Activated CD4-positive, alpha-beta memory T cell treated with anti-CD3 and anti-CD28 coated beads for 36 hours (primary cell): ENCODE data around the gene ERI2. TPM values are rescaled to one million over a fixed set of nuclear protein-coding genes. Genes with fewer than 3 reads are reported as not detected.

Source experiments
- CTCF ChIA-PET: fragments of 350-600 bp; sonication (Branson Sonifier 250); formaldehyde crosslinking; loops from one replicate; lab custom pipeline; 2021; ENCODE audit warnings: antibody characterized with exemption, inconsistent platforms; lab: Charles Lee
- POLR2A ChIA-PET: fragments of 350-600 bp; sonication (Branson Sonifier 250); formaldehyde crosslinking; loops from one replicate; lab custom pipeline; 2021; ENCODE audit warnings: antibody characterized with exemption; lab: Charles Lee
- DNase-seq: peaks from one replicate; pipeline ENCODE4 v3.0.0-alpha.2; 2020
- H3K27ac Mint-ChIP-seq: one replicate; pipeline ENCODE4 v1.8.0; 2021; ENCODE audit warnings: mixed read lengths
- H3K27me3 Mint-ChIP-seq: one replicate; pipeline ENCODE4 v1.8.0; 2021; ENCODE audit warnings: mixed read lengths
- H3K36me3 Mint-ChIP-seq: one replicate; pipeline ENCODE4 v1.8.0; 2021; ENCODE audit warnings: mixed read lengths
- H3K4me1 Mint-ChIP-seq: one replicate; pipeline ENCODE4 v1.8.0; 2021; ENCODE audit warnings: low read depth, mixed read lengths
- H3K4me3 Mint-ChIP-seq: one replicate; pipeline ENCODE4 v1.8.0; 2021; ENCODE audit warnings: mild to moderate bottlenecking, mixed read lengths
- H3K9me3 Mint-ChIP-seq: one replicate; pipeline ENCODE4 v1.8.0; 2021; ENCODE audit warnings: mixed read lengths
- intact Hi-C: fragments of 100-400 bp; cut with micrococcal nuclease; formaldehyde crosslinking; loops from one replicate; pipeline ENCODE4 v1.15.1; 2023
- total RNA-seq, 2 experiments: library from RNA; stranded (reverse); gene quantifications; one replicate each; pipeline ENCODE4 v1.2.3, GENCODE V29; 2021

The ERI2 gene
- total RNA-seq = 10 to 100 TPM; 19.8 to 25.0 TPM

DNA sequence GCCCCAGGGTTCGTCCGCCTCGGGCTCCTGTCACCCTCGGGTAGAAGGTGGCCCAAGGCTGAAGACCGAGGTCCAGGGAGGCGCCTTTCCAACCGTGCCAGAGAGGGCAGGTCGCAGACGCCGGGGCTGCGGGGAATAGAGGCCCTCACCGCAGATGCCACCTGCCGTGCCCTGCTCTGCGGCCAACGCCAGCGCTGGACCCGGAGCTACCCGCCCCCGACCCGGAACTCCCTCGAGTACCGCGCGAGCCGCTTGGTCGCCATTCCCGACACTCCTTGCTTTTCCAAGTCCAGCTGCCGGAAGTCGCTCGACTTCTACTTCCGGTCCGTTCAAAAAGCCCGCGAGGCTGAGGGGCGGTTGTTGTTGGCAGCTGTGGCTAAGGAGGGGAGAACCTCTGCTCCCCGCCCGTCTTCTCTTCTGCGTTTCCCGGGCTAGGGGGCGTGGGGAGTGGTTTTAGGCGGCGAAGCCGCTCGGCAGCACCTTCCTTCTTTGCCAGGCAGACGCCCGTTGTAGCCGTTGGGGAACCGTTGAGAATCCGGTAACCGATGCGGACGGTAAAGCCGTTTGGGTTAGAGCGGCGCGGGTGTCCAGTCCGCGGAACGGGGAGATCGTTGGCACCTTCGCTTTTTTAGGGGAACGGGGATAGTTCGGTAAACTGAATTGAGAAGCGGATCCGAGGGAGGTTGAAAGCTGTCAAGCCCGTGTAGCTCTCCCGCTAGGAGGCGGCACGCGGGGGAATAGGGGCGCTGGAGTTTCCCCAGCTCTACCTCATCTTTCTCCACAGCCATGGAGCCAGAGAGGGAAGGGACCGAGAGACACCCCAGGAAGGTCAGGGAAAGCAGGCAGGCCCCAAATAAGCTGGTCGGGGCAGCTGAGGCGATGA is at the start of gene ERI2, which contains the start of gene REXO5:
Gene ERI2 (minus strand): TSS at position 305 of the 883 bp plus-strand sequence. CDS start 42 bp downstream, at position 263.
Gene REXO5 (plus strand): TSS at position 360 of the 883 bp plus-strand sequence. CDS start 427 bp downstream, at position 787.
- ChIA-PET POLR2A (interaction anchor here (1.1 to 1.2 kb wide), 3 partner anchors 43 to 94 kb away, joined by 3 to 4 read pairs (median 3); partner anchors contain the start of genes ACSM3, DCUN1D3, LYRM1 and THUMPD1), CTCF (interaction anchor here (0.6 to 1.5 kb wide), 11 partner anchors 16 to 494 kb away, joined by 3 to 6 read pairs (median 4); no protein-coding TSS in a partner anchor)
- peak within 1 kb of the TSS; percentile 94 for H3K27ac Mint-ChIP-seq
- H3K4me1 Mint-ChIP-seq = peaks cover 8% of the 10 kb centered on the region
- H3K4me3 Mint-ChIP-seq = peak within 1 kb of the TSS; percentile 96
- no peaks in the 10 kb centered on the region for H3K9me3 Mint-ChIP-seq
- no peaks in the 10 kb centered on the region for H3K27me3 Mint-ChIP-seq
- intact Hi-C loops = loop anchor here (1.0 to 10.0 kb wide), 5 partner anchors 41 to 98 kb away; partner anchors contain the start of genes DCUN1D3, LYRM1 and THUMPD1
- peak; percentile 87 for DNase-seq
- H3K36me3 Mint-ChIP-seq = peaks cover 8% of the 10 kb centered on the region

- ChIA-PET CTCF (interaction anchor here (1.0 to 2.2 kb wide), 2 partner anchors 147 to 229 kb away, joined by 3 to 8 read pairs; no protein-coding TSS in a partner anchor), POLR2A (no interaction called here)
- H3K36me3 Mint-ChIP-seq = peaks cover 14% of the 10 kb centered on the region
- H3K4me1 Mint-ChIP-seq = peaks cover 3% of the 10 kb centered on the region
- no peaks in the 10 kb centered on the region for H3K9me3 Mint-ChIP-seq
- intact Hi-C loops = no loop called here
- H3K27me3 Mint-ChIP-seq = no peaks in the 10 kb centered on the region
- H3K27ac Mint-ChIP-seq = no peak overlapping the region
- DNase-seq = no peak
- no peak overlapping the region for H3K4me3 Mint-ChIP-seq
Measured at GRCh38 chr16:20854963-20855362, 48.7 kb upstream of the ERI2 start.

GRCh38 chr16:20853981-20854620 is 47.8 kb upstream of the ERI2 start:
- intact Hi-C loops = no loop called here
- H3K36me3 Mint-ChIP-seq = peaks cover 8% of the 10 kb centered on the region
- CTCF ChIA-PET = interaction anchor here (1.0 to 2.2 kb wide), 4 partner anchors 21 to 230 kb away, joined by 3 to 8 read pairs (median 4); no protein-coding TSS in a partner anchor
- H3K9me3 Mint-ChIP-seq = no peaks in the 10 kb centered on the region
- POLR2A ChIA-PET = no interaction called here
- H3K27ac Mint-ChIP-seq = no peak overlapping the region
- DNase-seq = no peak
- H3K27me3 Mint-ChIP-seq = no peaks in the 10 kb centered on the region
- peaks cover 4% of the 10 kb centered on the region for H3K4me1 Mint-ChIP-seq
- H3K4me3 Mint-ChIP-seq = no peak overlapping the region

DNA sequence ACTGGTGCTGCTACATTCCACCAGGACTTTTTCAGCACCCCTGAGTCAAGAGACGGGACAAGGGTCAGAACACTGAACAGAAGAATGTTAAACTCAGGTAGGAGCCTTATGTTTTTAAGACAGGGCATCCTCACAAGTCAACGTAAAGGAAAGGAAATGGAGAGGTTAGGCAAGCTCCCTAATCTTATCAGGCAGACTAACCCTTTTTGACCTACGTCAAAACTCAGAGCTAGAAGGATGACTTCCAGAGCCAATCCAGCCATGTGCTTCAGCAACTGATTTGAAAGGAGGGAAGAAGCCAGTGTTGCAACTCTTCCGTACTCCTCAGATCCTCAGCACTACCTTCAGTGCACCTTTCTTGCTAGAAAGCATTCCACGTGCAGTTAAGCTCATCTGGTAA is 46.9 kb upstream of the ERI2 start:
- intact Hi-C loops = no loop called here
- Mint-ChIP-seq H3K36me3 (peaks cover 8% of the 10 kb centered on the region), H3K4me3 (no peak overlapping the region), H3K4me1 (peaks cover 4% of the 10 kb centered on the region), H3K9me3 (no peaks in the 10 kb centered on the region), H3K27me3 (no peaks in the 10 kb centered on the region), H3K27ac (no peak overlapping the region)
- POLR2A ChIA-PET = no interaction called here
- DNase-seq = no peak
- CTCF ChIA-PET = interaction anchor here (1.1 to 2.2 kb wide), 4 partner anchors 20 to 231 kb away, joined by 3 to 8 read pairs (median 4); no protein-coding TSS in a partner anchor

DNA sequence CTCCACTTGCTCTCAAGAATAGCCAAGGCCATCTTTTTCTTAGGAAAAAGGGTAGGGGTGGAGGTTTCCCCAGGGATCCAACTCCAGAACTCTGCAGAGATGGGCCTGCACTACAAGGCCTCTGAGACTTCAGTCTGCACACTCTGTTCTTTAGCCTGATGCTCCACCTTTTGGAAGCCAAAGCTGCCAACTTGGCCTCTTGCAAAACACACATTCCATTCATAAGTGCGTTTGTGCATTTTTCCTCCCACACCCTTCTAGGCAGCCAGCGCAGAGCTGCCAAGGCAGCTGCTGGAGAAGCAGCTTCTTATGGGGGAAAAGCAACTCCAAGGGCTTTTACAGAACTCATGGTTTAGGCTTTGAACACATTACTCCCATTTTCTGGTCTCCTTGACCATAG is 45.3 kb upstream of the ERI2 start:
- intact Hi-C loops = loop anchor here (2.0 kb wide), 1 partner anchor 233 kb away; no protein-coding TSS in a partner anchor
- Mint-ChIP-seq H3K4me1 (peaks cover 4% of the 10 kb centered on the region), H3K27me3 (no peaks in the 10 kb centered on the region), H3K36me3 (peaks cover 8% of the 10 kb centered on the region), H3K27ac (no peak overlapping the region), H3K4me3 (no peak overlapping the region), H3K9me3 (no peaks in the 10 kb centered on the region)
- ChIA-PET POLR2A (interaction anchor here (1.1 kb wide), 1 partner anchor 49 kb away, joined by 4 read pairs; the partner anchor contains the start of genes DCUN1D3 and LYRM1), CTCF (interaction anchor here (1.1 to 6.5 kb wide), 9 partner anchors 23 to 250 kb away, joined by 3 to 67 read pairs (median 6); no protein-coding TSS in a partner anchor)
- DNase-seq = no peak

DNA sequence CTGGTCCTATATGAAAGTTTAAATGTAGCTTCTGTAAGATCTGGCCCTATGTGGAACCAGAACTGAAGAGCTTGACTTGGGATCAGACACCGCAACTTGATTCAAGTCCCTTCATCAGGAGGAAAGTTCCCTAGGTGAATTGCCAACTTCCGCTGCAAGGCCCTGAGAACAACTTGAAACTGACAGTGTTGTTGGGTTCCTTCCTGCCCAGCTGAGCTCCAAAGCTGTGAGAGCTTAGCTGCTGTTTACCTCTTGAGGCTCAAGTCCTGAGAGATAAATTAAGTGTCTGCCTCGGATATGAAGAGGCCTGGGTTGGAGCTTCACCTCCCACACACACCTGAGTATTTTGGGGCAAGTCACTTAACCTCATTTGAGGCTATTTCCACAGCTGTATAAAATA is 44.7 kb upstream of the ERI2 start:
- Mint-ChIP-seq H3K36me3 (peaks cover 10% of the 10 kb centered on the region), H3K27ac (no peak overlapping the region), H3K4me1 (peaks cover 4% of the 10 kb centered on the region), H3K27me3 (no peaks in the 10 kb centered on the region), H3K4me3 (no peak overlapping the region), H3K9me3 (no peaks in the 10 kb centered on the region)
- intact Hi-C loops = loop anchor here (1.0 to 2.0 kb wide), 3 partner anchors 94 to 234 kb away; no protein-coding TSS in a partner anchor
- ChIA-PET CTCF (interaction anchor here (0.6 to 6.5 kb wide), 29 partner anchors 11 to 450 kb away, joined by 3 to 67 read pairs (median 4); partner anchors contain the start of genes ERI2, LYRM1 and REXO5), POLR2A (interaction anchor here (1.1 kb wide), 1 partner anchor 49 kb away, joined by 4 read pairs; the partner anchor contains the start of genes DCUN1D3 and LYRM1)
- no peak for DNase-seq

GRCh38 chr16:20849589-20850390 is 43.5 kb upstream of the ERI2 start:
- Mint-ChIP-seq H3K36me3 (peaks cover 4% of the 10 kb centered on the region), H3K4me1 (peaks cover 11% of the 10 kb centered on the region), H3K9me3 (no peaks in the 10 kb centered on the region), H3K4me3 (no peak overlapping the region), H3K27ac (no peak overlapping the region), H3K27me3 (no peaks in the 10 kb centered on the region)
- peak; percentile 75 for DNase-seq
- ChIA-PET POLR2A (no interaction called here), CTCF (interaction anchor here (0.6 to 6.5 kb wide), 30 partner anchors 9 to 451 kb away, joined by 3 to 67 read pairs (median 4); partner anchors contain the start of genes ERI2, LYRM1 and REXO5)
- intact Hi-C loops = loop anchor here (1.0 to 5.0 kb wide), 4 partner anchors 42 to 235 kb away; partner anchors contain the start of genes ERI2 and REXO5

GRCh38 chr16:20847550-20847949 is 41.3 kb upstream of the ERI2 start:
- Mint-ChIP-seq H3K9me3 (no peaks in the 10 kb centered on the region), H3K27me3 (no peaks in the 10 kb centered on the region), H3K4me3 (no peak overlapping the region), H3K4me1 (peaks cover 27% of the 10 kb centered on the region), H3K36me3 (peaks cover 4% of the 10 kb centered on the region), H3K27ac (no peak overlapping the region)
- intact Hi-C loops = loop anchor here (5.0 kb wide), 1 partner anchor 40 kb away; the partner anchor contains the start of genes ERI2 and REXO5
- no peak for DNase-seq
- POLR2A ChIA-PET = no interaction called here
- CTCF ChIA-PET = interaction anchor here (0.7 to 6.5 kb wide), 5 partner anchors 27 to 238 kb away, joined by 3 to 67 read pairs (median 4); no protein-coding TSS in a partner anchor

DNA sequence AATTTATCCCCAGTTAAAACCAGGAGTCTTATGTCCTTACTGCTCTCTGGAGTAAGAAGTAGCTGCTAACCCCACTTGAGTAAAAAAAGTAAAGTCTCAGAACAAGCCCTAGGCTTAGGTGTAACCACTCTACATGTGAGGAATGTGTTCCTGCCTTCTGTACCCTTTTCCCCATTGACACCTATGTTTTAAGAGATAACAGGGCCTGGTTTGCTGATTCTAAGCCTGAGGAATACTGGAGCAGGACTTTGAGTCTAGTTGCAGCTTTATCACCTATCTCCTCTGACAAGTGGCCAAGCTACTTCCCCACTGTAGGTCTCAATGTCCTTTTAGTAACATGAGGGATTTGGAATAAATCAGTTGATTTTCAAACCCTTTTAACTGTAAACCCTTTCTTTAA is 40.3 kb upstream of the ERI2 start:
- peaks cover 27% of the 10 kb centered on the region for H3K4me1 Mint-ChIP-seq

DNA sequence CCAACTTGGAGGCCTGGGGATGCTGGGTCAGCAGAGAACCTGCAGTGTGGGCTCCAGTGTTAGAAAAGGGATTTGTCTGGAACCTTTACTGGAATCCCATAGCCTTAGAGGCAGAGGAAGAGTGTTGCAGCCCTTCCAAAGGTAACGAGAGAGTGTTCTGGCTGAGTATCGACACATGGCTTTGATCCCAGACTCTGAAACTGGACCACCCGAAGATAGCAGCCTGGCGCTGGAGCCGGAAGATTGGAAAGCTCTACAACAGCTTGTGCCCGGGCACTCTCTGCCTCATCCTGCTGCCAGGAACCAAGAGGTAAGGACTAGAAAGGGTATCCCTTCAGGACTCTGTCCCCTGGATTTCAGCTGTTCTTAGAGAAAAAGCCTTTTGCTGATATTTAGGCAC is 39.8 kb upstream of the ERI2 start:
- Mint-ChIP-seq H3K4me1 (peaks cover 27% of the 10 kb centered on the region), H3K27ac (no peak overlapping the region), H3K9me3 (no peaks in the 10 kb centered on the region), H3K36me3 (peaks cover 9% of the 10 kb centered on the region), H3K27me3 (no peaks in the 10 kb centered on the region), H3K4me3 (no peak overlapping the region)
- intact Hi-C loops = loop anchor here (5.0 kb wide), 1 partner anchor 39 kb away; the partner anchor contains the start of genes ERI2 and REXO5
- POLR2A ChIA-PET = interaction anchor here (1.6 kb wide), 1 partner anchor 29 kb away, joined by 3 read pairs; no protein-coding TSS in a partner anchor
- CTCF ChIA-PET = interaction anchor here (0.8 to 6.5 kb wide), 4 partner anchors 16 to 256 kb away, joined by 3 to 67 read pairs (median 6); no protein-coding TSS in a partner anchor
- DNase-seq = no peak

More for the DNA sequence above, 40.3 kb upstream of the ERI2 start:
- no peak overlapping the region for H3K27ac Mint-ChIP-seq
- intact Hi-C loops = loop anchor here (5.0 kb wide), 1 partner anchor 39 kb away; the partner anchor contains the start of genes ERI2 and REXO5
- H3K36me3 Mint-ChIP-seq = peaks cover 7% of the 10 kb centered on the region
- no peaks in the 10 kb centered on the region for H3K9me3 Mint-ChIP-seq
- ChIA-PET POLR2A (no interaction called here), CTCF (interaction anchor here (0.8 to 6.5 kb wide), 3 partner anchors 17 to 255 kb away, joined by 3 to 67 read pairs (median 3); no protein-coding TSS in a partner anchor)
- H3K4me3 Mint-ChIP-seq = no peak overlapping the region
- H3K27me3 Mint-ChIP-seq = no peaks in the 10 kb centered on the region
- no peak for DNase-seq
